Fibroblast of lung (primary cell): ENCODE measurements around the gene ITPR2. TPM values are rescaled to one million over a fixed set of nuclear protein-coding genes. Genes with fewer than 3 reads are reported as not detected.

Experiments
- DNase-seq, 2 donors: peaks; one replicate each; pipeline versions ENCODE4 v3.0.0 to v3.0.0-alpha.2; 2010; ENCODE audit warnings: low read depth in 2 of 2
- H2AFZ ChIP-seq: 2 replicates; pipeline ENCODE4 v1.5.1; 2012; ENCODE audit warnings: low read length, control low read depth, inconsistent platforms
- H3K27ac ChIP-seq: 2 replicates; pipeline ENCODE4 v1.5.1; 2011; ENCODE audit warnings: low read length, control low read depth; ENCODE audit not compliant: insufficient read depth
- H3K27me3 ChIP-seq: 2 replicates; pipeline ENCODE4 v1.5.1; 2011; ENCODE audit warnings: mild to moderate bottlenecking, low read length; ENCODE audit not compliant: control insufficient read depth, insufficient read depth
- H3K36me3 ChIP-seq: 2 replicates; pipeline ENCODE4 v1.5.1; 2011; ENCODE audit warnings: low read length; ENCODE audit not compliant: control insufficient read depth, insufficient read depth
- H3K4me1 ChIP-seq: 2 replicates; pipeline ENCODE4 v1.5.1; 2011; ENCODE audit warnings: low read length; ENCODE audit not compliant: control insufficient read depth, insufficient read depth; ENCODE audit errors: extremely low read depth
- H3K4me2 ChIP-seq: 2 replicates; pipeline ENCODE4 v1.5.1; 2011; ENCODE audit warnings: low read length, control low read depth; ENCODE audit not compliant: insufficient read depth; ENCODE audit errors: extremely low read depth
- H3K4me3 ChIP-seq, 4 experiments: fragments of 200-600 bp in 1 of 4; sonication (generic) in 1 of 4; replicated peaks in 1 of 4; 2 replicates each; pipeline ENCODE4 v1.5.1; 2011 to 2016; ENCODE audit warnings: low read length in 4 of 4, low read depth in 3 of 4, mild to moderate bottlenecking in 3 of 4, control low read depth in 2 of 4, inconsistent platforms in 1 of 4, mixed read lengths in 1 of 4; ENCODE audit not compliant: insufficient read depth in 1 of 4; ENCODE audit errors: control extremely low read depth in 1 of 4
- H3K79me2 ChIP-seq: 2 replicates; pipeline ENCODE4 v1.5.1; 2012; ENCODE audit warnings: mild to moderate bottlenecking, low read length, inconsistent platforms; ENCODE audit not compliant: control insufficient read depth, insufficient read depth
- H3K9ac ChIP-seq: 2 replicates; pipeline ENCODE4 v1.5.1; 2011; ENCODE audit warnings: mild to moderate bottlenecking, low read length, control low read depth; ENCODE audit not compliant: insufficient read depth
- H3K9me3 ChIP-seq: 2 replicates; pipeline ENCODE4 v1.5.1; 2012; ENCODE audit warnings: low read depth, low read length; ENCODE audit not compliant: control insufficient read depth, insufficient read depth
- H4K20me1 ChIP-seq: 2 replicates; pipeline ENCODE4 v1.5.1; 2011; ENCODE audit warnings: low read length; ENCODE audit not compliant: control insufficient read depth, insufficient read depth; ENCODE audit errors: extremely low read depth
- CTCF ChIP-seq, 2 donors: IDR thresholded peaks in 1 of 2; conservative IDR thresholded peaks in 1 of 2; 1 replicate in 1 of 2; 2 replicates in 1 of 2; pipeline ENCODE4 v1.5.1; 2011 to 2012; ENCODE audit warnings: low read length in 2 of 2, control low read depth in 1 of 2, inconsistent platforms in 1 of 2, low read depth in 1 of 2, mild to moderate bottlenecking in 1 of 2
- EZH2 ChIP-seq: IDR thresholded peaks from 2 replicates; pipeline ENCODE4 v1.5.1; 2012; ENCODE audit warnings: low read length, control low read depth, mild to moderate bottlenecking; ENCODE audit errors: missing control alignments
- polyA plus RNA-seq, 2 donors: library from polyadenylated mRNA; depleted of rRNA in 1 of 2; stranded (reverse) in 1 of 2; unstranded in 1 of 2; fragments of >200 nt; gene quantifications; 2 replicates each; pipeline ENCODE4 v1.2.1, GENCODE V29; 2011 to 2012; ENCODE audit warnings: missing spikeins in 1 of 2
- total RNA-seq: library from RNA; depleted of rRNA; stranded (reverse); fragments of >200 nt; gene quantifications from 2 replicates; pipeline ENCODE4 v1.2.1, GENCODE V29; 2014

The ITPR2 gene
- total and polyA plus RNA-seq, 2 donors (not counting 1 experiment from before 2014, with no cell fraction given) = 5.1 to 24.6 TPM

GRCh38 chr12:26828280-26829073 is 4.5 kb downstream of the ITPR2 start:
- Histone ChIP-seq H4K20me1 (no peaks in the 10 kb centered on the region), H3K4me1 (peaks cover 2% of the 10 kb centered on the region), H3K9me3 (no peaks in the 10 kb centered on the region), H3K36me3 (no peaks in the 10 kb centered on the region), H3K27ac (no peak overlapping the region), H2AFZ (no peak overlapping the region), H3K9ac (no peak overlapping the region), H3K4me3 (no peak overlapping the region), H3K79me2 (peaks cover 8% of the 10 kb centered on the region), H3K27me3 (no peaks in the 10 kb centered on the region), H3K4me2 (no peak overlapping the region)
- DNase-seq = no peak
- no peak for TF ChIP-seq CTCF (conservative IDR thresholded peaks at IDR 0.05 in 1 of 2, IDR thresholded peaks at IDR 0.05 in 1 of 2; ENCODE audit: low read depth in 1 of 2, low read length in 2 of 2)
- no peak for TF ChIP-seq EZH2

- H3K27me3 ChIP-seq = no peaks in the 10 kb centered on the region
- H3K9me3 ChIP-seq = no peaks in the 10 kb centered on the region
- H2AFZ ChIP-seq = no peak overlapping the region
- TF ChIP-seq EZH2 (no peak), CTCF (conservative IDR thresholded peaks at IDR 0.05 in 1 of 2, IDR thresholded peaks at IDR 0.05 in 1 of 2; ENCODE audit: low read depth in 1 of 2, low read length in 2 of 2) (no peak)
- H3K4me3 ChIP-seq = no peak overlapping the region
- peaks cover 2% of the 10 kb centered on the region for H3K4me1 ChIP-seq
- H3K36me3 ChIP-seq = no peaks in the 10 kb centered on the region
- H4K20me1 ChIP-seq = no peaks in the 10 kb centered on the region
- H3K79me2 ChIP-seq = peaks cover 8% of the 10 kb centered on the region
- H3K9ac ChIP-seq = no peak overlapping the region
- no peak overlapping the region for H3K27ac ChIP-seq
- H3K4me2 ChIP-seq = no peak overlapping the region
- DNase-seq = no peak
Measured at GRCh38 chr12:26826437-26826836, 6.6 kb downstream of the ITPR2 start.

GRCh38 chr12:26825459-26826016 is 7.5 kb downstream of the ITPR2 start:
- Histone ChIP-seq H3K36me3 (no peaks in the 10 kb centered on the region), H3K9ac (no peak overlapping the region), H3K4me3 (no peak overlapping the region), H3K79me2 (no peaks in the 10 kb centered on the region), H4K20me1 (no peaks in the 10 kb centered on the region), H3K27me3 (no peaks in the 10 kb centered on the region), H3K4me1 (peaks cover 5% of the 10 kb centered on the region), H2AFZ (no peak overlapping the region), H3K27ac (no peak overlapping the region), H3K9me3 (no peaks in the 10 kb centered on the region), H3K4me2 (no peak overlapping the region)
- no peak for DNase-seq
- TF ChIP-seq CTCF (conservative IDR thresholded peaks at IDR 0.05 in 1 of 2, IDR thresholded peaks at IDR 0.05 in 1 of 2; ENCODE audit: low read depth in 1 of 2, low read length in 2 of 2) = no peak
- TF ChIP-seq EZH2 = no peak
